GM06990 (cell line): ENCODE data around the gene ERAP2.

ENCODE experiments used
- DNase-seq: peaks from one replicate; pipeline ENCODE4 v3.0.0-alpha.2; 2011; ENCODE audit not compliant: insufficient read length; ENCODE audit errors: extremely low read depth
- H3K27me3 ChIP-seq: replicated peaks from 2 replicates; pipeline ENCODE4 v1.6.0; 2011; ENCODE audit warnings: low read length; ENCODE audit not compliant: control insufficient read depth, insufficient read depth
- H3K36me3 ChIP-seq: 2 replicates; pipeline ENCODE4 v1.5.1; 2011; ENCODE audit warnings: low read length; ENCODE audit not compliant: control insufficient read depth, insufficient read depth
- H3K4me3 ChIP-seq: replicated peaks from 2 replicates; pipeline ENCODE4 v1.5.1; 2011; ENCODE audit warnings: low read depth, mild to moderate bottlenecking, control low read depth, low read length
- TF ChIP-seq, protein P1 (sequence below): IDR thresholded peaks from 2 replicates; pipeline ENCODE4 v1.5.1; 2011; ENCODE audit warnings: low read length, control low read depth, mild to moderate bottlenecking, inconsistent platforms; ENCODE audit not compliant: insufficient read depth, poor library complexity, severe bottlenecking

The ERAP2 gene

DNA sequence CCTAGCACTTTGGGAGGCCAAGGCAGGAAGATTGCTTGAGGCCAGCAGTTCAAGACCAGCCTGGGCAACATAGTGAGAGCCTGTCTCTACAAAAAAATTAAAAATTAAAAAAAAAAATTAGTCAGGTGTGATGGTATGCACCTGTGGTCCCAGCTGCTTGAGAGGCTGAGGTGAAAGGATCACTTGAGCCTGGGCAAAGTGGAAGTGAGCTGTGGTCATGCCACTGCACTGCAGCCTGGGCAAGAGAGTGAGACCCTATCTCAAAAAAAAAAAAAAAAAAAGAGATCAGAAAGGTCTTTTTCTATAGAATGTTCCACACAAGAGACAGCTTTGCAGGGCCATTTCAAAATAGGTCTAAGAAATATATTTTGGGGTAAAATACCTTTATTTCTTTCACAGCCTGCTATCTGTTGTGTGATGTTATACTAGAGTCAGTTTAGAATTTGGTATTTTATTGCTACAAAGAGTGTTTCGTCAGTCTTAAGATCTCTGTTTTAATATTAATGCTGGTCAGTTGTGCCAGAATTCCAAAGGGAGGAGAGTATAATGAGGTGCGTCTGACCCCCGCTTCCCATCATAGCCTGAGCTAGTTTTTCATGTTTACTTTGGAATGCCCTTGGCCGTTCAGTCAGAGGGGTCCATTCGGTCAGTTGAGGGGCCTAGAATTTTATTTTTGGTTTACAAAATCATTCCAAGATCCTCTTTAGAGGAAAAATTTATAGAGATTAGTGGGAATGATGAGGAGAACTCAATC lies 69.0 kb downstream of the ERAP2 start:
- no peaks in the 10 kb centered on the region; the same call in none of the 2 replicates for H3K36me3 ChIP-seq
- no peaks in the 10 kb centered on the region for H3K27me3 ChIP-seq
- no peak for DNase-seq
- TF ChIP-seq, protein P1, sequence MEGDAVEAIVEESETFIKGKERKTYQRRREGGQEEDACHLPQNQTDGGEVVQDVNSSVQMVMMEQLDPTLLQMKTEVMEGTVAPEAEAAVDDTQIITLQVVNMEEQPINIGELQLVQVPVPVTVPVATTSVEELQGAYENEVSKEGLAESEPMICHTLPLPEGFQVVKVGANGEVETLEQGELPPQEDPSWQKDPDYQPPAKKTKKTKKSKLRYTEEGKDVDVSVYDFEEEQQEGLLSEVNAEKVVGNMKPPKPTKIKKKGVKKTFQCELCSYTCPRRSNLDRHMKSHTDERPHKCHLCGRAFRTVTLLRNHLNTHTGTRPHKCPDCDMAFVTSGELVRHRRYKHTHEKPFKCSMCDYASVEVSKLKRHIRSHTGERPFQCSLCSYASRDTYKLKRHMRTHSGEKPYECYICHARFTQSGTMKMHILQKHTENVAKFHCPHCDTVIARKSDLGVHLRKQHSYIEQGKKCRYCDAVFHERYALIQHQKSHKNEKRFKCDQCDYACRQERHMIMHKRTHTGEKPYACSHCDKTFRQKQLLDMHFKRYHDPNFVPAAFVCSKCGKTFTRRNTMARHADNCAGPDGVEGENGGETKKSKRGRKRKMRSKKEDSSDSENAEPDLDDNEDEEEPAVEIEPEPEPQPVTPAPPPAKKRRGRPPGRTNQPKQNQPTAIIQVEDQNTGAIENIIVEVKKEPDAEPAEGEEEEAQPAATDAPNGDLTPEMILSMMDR = no peak
- H3K4me3 ChIP-seq = no peak overlapping the region

DNA sequence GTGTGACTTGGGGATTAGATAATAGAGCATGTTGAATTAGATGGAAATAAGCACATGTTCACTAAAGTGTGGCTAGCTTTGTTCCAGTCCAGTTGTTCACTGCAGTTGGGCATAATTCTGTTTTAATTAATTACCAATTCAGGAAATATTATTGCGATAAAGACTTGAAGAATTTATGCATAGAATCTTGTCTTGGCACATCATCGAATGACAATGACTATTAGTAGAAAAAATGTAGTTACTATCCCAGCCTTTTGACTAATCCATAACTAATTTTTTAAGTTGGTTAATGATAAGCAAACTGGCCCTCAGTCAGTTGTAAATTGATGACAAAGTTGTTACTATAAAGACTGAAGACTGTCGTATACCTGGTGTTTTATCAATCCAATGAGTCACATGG lies 70.1 kb downstream of the ERAP2 start:
- TF ChIP-seq, protein P1 = no peak
- no peak for DNase-seq
- H3K36me3 ChIP-seq = no peaks in the 10 kb centered on the region; the same call in none of the 2 replicates
- H3K27me3 ChIP-seq = no peaks in the 10 kb centered on the region
- no peak overlapping the region for H3K4me3 ChIP-seq

DNA sequence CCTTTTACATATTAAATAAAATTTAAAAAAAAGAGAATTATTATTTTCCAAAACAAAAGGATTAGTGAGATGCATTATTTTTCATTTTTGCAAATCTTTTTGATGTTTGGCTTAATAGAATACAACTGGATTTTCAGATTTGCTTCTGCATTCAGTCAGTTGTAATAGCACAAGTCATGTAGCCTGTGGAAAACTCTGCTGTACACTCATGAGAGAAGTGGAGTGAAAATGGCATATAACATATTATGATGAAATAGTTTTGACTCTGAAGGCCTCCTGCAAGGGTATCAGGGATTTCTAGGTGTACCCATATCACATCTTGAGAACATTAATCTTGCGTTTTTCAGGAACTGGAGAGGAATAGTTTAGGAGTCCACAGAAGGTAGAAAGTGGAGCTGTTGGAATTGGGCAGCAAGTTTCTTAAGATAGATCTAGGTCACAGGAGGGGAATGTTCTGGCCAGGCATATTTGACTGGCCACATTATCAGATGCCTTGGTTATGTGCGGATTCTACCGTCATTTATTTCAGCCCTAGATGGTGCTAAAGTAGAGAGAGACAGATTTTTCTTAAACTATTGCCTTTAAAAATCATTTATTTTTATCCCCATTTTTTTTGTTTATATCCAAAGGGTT lies 75.9 kb downstream of the ERAP2 start:
- TF ChIP-seq, protein P1 = no peak
- no peaks in the 10 kb centered on the region for H3K27me3 ChIP-seq
- H3K36me3 ChIP-seq = no peaks in the 10 kb centered on the region; the same call in none of the 2 replicates
- no peak for DNase-seq
- H3K4me3 ChIP-seq = no peak overlapping the region

DNA sequence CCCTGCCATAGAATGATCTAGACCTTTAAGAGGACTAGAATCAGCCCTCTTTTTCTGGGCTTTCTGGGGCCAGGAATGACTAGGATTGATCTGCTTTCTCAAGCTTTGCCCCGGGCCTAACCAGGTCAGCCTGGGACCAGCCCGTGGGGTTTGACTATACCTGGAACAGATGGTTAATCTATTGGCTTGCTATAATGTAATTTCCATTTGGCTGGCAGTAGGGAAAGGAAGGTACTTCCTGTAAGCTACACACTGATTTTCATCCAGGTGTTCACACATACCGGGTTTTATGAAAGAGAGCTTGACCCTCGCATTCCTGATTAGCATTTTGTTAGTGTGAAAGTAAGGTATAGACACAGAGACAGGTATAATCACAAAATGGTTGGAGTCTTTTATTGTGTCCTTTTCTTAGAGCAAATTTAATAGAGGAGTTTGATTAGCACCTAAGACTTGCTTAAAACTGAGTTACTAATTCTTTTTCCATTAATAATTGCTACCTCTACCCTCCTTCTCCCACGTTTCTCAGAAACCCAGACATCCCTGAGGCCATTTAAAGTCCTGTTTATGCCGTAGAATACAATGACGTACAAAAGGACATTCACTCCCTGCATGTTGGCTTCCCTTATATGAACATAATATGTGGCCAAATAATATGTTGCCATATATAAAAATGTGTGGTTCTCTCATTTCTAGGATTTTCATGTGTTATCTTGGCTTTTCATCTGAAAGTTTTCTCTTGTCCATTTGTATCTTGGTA lies 76.9 kb downstream of the ERAP2 start:
- Histone ChIP-seq H3K36me3 (no peaks in the 10 kb centered on the region; the same call in none of the 2 replicates), H3K4me3 (no peak overlapping the region), H3K27me3 (no peaks in the 10 kb centered on the region)
- DNase-seq = no peak
- TF ChIP-seq, protein P1 = no peak

DNA sequence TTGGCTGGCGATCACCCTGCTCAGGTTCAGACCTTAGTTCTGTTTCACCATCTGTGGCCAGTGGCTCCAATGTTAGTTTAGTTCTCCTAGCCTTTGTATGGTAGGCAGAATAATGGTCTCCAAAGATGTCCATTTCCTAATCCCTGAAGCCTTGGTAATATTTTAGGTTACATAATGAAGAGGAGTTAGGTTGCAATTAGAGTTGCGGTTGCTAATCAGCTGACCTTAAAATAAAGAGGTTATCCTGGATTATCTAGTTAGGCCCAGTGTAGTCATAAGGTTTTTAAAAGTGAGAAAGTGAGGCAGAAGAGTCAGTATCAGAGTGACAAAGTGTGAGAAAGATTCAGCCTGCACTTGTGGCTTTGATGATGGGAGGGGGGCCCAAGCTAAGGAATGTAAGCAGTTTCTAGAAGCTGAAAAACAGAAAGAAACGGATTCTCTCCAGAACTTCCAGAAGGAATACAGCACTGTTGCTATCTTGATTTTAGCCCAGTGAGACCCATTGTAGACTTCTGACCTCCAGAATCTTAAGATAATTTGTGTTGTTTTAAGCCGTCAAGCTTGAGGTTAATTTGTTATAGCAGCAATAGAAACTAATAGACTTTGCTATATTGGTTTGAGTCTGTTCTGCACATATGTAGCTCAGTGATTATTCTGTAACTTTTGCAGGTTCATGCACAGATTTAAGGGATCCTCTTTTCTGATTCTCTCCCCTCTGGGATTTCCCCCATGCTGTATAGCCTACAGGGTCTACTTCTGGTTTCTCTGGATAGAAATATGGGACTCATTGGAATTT lies 81.2 kb downstream of the ERAP2 start:
- peak; percentile 51 for DNase-seq
- Histone ChIP-seq H3K36me3 (no peaks in the 10 kb centered on the region), H3K4me3 (peak overlapping the region; percentile 26), H3K27me3 (no peaks in the 10 kb centered on the region)
- TF ChIP-seq, protein P1 = no peak
